Stimulated activated CD4-positive, alpha-beta T cell treated with anti-CD3 and anti-CD28 coated beads, Interleukin-2, amount 100 ng/mL, for 4 hours (primary cell): ENCODE results near the gene MX1.

Experiments
- DNase-seq: peaks from one replicate; pipeline ENCODE4 v3.0.0-alpha.2; 2020; ENCODE audit warnings: low read depth

Gene MX1

DNA sequence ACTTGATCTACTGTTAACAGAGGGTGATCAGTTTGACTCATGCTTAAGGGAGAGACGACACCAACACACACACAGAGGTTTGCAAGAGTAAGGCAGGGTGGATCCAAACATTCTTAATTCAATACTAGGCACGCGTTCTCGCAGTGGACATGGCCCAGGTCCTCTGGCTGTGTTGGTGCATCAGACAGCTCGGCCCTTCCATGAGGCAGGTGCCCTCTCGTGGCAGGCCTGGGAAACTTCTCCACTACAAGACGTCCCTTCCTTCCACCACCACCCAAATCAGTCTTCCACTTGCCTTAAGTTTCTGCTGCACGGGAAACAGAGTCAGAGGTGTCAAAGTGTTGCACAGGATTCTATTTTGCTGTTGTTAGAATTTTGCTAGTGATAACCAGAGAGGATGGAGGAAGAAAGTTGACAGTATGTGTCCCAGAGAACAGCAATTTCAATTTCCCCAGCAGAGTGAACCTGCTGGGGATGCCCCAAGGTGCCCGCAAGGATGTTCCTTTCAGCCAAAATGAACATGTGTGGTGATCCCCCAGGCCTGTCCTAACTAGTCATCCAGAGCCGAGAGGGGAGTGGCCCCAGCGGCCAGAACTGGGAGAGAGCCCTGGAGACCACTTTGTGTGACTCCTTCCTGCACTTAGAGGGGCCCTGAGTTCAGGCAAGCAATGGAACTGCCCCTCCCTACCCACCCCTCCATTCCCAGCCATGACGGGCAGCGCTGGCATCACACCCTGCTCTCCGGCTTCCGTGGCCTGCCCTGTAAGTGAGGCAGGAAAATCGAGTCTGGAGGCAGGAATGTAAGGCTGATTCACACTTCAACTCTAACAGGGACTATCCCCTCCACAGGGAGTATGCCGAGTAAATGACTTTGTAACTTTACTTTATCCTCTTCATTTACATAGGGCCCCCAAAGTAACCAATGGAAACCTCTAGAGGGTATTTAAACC lies 34.8 kb downstream of the MX1 start:
- peak; percentile 26 for DNase-seq

DNA sequence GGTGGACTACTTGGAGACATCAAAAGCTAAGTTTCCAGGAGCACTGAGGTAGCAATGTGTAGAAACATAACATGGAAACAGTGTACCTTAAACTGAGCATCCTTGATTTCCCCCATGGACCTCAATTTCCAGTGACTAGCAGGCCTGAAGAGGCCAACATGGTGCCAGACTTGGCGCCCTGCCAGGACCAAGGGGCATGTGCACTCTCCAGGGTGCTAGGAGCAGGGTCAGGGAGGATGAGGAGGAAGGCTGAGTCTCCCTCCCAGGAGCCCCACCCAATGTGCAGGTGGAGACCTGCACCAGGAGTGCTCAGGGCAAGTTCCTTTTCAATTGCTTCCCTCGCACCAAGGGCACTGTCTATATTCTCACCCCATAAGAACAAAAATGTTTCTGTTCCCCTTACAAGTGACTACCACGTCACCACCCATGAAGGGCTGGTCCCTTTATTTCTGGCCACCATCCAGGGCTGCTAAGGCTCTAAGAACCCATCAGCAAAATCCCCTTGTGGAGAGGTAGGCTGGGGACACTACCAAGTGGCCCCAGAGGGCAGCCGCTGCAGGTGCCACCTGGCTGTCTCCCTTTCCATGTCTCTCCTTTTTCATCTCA lies 39.2 kb downstream of the MX1 start:
- DNase-seq = no peak

DNA sequence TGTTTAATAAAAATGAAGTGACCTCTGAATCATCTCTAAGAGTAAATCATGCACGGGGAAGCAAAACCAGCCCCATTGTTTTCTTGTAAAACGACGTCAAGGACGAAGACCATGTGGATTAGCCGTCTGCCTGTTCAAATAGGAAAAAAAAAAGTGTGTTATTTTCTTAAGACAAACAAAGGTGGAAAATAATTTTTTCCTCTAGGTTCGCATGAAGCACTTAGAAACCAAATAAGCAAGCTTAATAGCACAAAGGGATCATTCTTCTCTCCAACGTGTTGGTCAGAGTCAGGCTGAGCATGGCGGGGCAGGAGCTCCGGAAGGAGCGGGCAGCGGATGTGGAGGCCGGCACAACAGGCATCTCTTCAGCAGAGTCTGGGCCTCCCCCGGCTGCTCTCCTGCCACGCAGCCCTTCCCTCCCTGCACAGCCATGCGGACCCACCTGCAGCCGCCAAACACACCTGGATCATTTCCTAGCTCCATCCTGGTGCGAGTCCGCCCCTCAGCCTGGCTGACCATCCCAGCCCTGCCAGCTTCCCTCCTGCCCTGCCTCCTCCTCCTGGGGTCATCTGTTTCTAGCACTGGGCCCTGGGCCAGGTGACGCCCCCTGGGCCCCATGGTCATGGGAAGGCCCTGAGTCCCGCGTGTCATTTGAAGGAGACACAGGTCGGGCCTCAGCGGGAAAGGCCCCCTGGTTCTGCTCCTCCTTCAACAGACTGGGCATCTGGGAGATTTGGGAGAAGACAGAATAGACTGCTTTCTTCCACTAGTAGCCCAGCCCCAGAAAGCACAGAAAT lies 40.2 kb downstream of the MX1 start:
- DNase-seq = no peak

DNA sequence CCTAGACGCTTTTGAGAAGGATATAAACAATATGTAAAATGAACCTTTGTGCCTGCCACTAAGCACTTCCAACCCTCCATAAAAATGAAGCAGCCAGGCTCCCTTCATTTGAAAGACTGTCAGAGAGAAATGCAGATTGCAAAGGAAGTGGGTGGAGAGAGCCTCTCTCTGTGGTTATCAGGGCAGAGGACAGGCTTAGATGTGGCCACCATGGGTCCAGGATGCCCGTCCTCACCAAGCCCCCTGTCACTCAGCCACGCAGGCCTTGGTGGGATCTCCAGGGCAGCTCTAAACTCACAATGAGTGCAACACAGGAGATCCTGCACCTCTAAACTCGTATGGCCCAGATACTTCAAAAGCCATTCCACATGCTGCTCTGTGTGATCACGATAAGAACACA lies 44.0 kb downstream of the MX1 start:
- DNase-seq = no peak

DNA sequence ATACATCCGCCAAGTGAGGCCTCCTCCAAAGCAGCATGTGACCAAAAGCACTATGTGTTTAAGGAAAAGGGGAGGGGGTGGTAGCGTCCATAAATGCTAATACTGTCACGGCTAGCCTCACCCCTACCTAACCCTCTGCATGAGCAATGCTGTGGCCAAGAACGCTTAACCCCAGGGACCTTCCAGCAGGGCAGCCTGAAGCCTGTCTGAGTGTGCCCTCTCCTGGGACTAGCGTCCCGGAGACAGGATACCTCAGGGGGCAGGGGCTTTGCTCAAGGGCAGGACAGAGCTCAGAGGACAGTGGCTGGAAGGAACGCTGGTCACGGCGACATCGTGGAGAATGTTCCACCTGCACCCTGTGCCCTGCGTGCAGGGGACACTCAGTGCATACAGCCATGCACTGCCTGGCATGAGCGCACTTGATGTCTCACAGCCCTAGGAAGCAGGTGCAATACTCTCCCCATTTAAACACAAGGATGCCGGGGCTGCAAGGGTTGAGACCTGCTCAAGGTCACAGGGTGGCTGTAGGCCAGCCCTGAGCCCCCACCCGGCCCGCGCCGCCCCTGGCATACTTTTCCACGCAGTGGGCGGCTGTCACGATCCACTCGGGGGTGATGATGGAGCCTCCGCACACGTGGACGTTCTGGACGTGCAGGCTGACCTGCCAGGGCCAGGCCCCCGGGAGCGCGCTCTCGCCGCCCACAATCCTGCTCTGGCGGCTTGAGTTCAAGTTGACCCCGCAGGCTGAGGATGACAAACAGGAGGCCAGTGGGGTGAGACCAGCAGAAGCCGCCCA lies 46.9 kb downstream of the MX1 start:
- no peak for DNase-seq

DNA sequence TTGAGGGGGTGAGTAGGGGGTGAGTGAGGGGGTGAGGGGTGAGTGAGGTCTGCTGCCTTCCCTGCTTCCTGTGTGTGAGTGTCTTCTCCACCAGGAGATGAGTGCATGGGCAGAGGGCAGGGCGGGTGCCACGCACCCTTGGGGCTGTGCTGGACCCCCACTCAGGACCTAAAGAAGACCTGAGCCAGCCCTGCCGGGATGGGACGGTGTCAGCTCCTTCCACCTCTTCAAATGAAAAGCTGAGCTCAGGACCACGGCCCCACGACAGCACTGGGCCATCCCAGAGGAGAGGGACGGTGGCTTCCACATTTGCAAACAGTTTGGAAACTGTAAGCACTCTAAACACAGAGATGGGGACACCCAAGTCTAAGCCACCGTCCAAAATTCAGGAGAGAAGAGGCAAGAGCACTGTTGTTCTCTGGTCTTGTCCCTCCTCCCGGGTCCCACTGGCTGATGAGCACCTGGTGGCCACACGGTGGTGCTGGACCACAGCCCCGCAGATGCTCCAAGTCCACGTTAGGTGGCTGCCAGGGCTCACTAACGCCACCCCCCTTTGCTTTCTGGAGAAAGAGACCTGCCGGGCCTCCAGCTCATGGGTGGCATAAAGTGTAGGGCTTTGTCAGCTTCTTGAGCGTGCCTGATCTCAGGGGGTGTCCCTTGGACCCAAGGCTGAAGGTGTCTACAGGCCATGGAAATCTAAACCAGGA lies 49.8 kb downstream of the MX1 start:
- DNase-seq = no peak

DNA sequence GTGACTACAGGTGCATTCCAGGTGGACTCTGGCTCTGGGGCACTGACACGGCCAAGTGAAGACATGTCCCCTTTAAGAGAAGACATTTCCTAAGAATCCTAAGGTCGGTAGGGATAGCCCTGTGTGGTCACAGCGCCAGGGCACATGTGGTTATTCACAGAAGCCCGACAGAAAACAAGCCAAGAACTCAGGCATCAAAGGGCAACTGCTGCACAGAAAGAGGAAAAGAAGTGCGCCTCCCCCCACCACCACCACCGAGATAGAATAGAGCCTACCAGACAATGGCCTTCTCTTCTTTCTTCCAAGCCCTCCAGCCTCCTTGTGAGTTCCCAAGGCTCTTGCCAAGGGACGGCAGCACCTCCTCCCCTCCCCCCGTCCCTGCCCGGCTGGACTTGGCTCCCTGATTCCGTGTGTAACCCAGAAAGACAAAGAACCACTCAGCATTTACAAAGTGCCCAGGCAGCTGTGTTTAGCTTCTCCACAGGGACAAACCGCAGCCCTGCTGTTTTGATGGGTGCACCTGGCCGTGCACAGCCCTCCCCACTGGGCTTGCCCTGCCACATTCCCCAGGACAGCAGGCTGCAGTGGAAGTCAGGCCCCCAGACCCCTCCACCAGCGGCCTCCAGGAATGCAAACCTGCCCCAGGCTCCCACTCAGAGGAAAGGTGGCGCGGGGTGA lies 51.7 kb downstream of the MX1 start:
- no peak for DNase-seq

DNA sequence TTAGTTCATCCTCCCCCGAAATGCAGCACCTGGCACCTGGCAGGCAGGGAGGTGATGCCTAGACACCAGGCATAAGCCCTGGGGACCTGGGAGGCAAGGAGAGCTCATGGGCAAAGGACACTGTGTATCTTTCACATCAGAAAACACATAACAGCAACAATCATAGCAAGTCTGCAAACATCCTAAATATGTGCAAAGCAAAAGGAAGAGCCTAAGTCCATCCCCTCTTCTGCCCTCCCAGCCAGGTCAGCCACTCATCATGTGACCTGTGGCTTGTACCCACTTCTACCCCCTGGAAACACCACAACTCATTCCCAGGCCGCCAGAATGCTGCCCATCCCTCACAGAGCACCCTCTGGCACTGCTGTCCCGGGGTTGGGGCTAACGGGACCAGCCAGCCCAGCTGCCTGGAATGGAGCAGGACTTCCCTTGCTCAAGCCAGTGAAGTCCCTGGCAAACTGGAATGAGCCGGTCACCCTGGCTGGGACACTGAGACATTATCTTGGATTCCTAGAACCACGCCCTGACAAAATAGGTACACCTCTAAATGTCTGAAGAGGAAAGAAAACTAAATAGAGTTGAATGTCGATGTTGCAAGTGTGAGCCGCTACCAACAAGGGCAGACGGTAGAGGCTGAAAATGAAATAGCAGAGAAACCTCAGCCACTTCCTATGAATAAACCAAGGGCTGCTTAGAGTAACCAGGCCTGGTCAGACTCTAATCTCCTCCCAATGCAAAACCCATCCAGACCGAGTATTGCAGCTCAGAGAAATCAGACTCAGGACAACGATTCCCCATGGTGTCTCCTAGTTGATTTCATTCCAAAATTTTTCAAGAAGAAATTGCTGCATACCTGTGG lies 52.5 kb downstream of the MX1 start:
- DNase-seq = no peak

DNA sequence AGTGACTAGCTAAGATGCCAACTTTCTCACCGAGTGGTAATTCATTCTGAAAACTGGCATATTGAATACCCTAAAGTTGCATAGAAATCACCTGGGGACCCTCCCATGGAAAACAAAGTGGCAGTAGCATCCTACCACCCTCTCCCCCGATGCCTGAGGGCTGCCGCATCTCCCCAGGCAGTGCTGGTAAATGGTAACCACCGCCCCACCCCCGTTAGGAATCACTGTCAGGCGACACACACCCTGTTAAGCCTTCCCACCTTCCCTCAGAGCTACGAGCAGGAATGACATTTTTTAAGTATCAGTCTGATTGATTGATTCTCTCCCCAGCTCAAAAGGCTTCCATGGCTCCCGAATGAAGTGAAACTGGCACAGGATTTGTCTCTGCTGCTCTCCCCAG lies 53.6 kb downstream of the MX1 start:
- no peak for DNase-seq

DNA sequence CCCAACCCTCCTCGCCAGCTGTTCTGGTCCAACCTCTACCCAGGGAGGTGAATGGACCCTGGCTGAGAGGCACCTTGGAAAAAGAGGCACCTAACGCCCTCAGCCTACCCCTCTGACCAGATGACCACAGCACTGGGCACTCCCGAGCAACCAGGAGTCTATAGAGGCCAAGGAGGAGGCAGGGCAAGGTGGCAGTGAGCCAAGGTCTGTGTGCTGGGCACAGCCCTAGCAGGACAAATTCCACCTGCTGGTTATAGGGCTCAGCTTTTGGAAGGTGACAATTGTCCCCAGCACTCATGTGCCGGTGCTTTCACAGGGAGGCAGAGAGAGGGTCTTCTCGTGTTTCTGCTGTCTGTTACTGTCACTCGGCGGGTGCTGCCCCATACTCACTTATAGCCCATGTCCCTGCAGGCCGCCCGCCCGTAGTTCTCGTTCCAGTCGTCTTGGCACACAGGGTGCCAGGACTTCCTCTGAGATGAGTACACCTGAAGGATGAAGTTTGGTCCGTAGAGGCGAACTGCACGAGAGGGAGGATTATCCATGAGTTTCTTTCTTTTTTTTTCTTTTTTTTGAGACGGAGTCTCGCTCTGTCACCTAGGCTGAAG lies 54.1 kb downstream of the MX1 start:
- no peak for DNase-seq

DNA sequence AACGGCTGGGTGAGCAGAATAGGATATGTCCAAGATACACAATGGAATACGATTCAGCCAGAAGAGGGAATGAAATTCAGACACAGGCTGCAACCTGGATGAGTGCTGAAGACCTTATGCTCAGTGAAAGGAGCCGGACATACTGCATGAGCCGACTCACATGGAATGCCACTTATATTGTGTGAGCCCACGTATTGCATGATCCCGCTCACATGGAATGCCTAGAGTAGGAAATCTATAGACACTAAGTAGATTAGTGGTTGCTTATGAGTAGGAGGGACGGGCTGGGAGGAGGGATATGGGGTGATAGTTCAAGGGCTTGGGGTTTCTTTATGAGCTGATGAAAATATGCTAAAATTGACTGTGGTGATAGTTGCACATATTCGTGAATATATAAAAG lies 55.2 kb downstream of the MX1 start:
- no peak for DNase-seq

DNA sequence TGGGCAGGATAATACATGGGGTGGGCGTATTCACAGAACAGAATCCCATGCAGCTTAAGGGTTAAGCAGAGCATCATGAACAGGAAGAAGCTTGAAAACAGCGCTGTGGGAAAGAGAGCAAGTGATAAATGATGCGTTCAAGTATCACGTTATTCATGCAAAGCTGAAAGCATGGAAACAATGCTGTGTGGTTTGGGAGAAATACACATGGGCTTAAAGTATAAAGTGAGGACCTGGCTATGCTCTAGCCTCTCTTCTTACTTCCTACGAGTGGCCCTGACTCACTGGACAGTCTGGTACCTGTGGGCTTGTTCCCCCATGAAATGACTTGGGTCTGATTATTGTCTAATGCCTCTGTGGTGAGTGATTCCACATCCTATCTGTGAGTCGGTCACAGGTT lies 56.3 kb downstream of the MX1 start:
- no peak for DNase-seq

DNA sequence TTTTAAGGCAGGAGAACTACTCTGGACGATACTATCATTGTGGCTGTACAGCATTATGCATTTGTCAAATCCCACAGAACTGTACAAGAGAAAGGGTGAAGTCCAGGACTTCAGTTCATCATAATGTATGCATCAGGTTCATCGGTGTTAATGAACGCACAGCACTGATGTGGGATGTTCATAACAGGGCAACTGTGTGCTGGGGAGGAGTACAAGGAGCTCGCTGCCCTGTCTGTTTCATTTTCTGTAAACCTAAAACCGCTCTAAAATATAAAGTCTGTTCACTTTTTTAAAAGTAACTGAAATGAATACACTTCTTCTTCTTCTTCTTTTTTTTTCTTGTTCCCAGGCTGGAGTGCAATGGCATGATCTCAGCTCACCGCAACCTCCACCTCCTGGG lies 56.9 kb downstream of the MX1 start:
- no peak for DNase-seq

DNA sequence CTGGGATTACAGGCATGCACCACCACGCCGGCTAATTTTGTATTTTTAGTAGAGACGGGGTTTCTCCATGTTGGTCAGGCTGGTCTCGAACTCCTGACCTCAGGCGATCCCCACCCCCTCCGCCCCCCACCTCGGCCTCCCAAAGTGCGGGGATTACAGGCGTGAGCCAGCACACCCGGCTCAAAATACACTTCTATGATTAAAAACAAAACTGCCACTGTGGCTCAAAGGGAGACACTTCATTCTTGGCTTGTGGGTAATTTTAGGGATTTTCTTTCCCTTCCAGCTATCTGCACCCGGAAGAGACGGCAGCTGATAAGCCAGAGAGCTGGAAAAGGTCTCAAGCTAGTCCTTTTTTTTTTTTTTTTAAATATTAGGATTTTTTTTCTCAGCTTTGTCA lies 57.4 kb downstream of the MX1 start:
- DNase-seq = no peak

DNA sequence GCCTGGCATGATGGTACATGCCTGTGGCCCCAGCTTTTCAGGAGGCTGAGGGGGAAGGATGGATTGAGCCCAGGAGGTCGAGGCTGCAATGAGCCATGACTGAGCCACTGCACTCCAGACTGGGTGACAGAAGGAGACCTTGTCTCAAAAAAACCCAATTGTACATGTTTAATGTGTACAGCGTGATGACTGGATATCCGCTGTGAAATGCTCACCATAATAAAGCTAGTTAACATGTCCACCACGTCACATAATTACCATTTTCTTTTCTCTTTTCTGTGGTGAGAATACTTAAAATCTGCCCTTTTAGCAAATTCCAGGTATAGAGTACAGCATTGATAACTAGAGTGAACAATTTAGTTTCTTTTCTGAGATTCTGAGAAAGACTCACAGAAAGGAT lies 57.9 kb downstream of the MX1 start:
- DNase-seq = no peak

DNA sequence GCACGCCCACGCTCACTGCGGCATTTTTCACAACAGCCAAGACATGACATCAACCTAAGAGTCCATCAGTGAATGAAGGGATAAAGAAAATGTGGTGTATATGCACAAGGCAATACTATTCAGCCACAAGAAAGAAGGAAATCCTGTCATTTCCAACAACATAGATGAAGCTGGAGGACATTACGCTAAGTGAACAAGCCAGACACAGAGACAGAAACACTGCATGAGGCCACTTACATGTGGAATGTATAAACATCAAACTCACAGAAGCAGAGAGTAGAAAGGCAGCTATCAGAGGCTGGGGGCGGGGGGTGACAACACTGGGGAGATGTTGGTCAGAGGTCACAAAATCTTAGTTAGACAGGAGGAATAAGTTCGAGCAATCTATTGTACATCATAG lies 61.0 kb downstream of the MX1 start:
- no peak for DNase-seq

DNA sequence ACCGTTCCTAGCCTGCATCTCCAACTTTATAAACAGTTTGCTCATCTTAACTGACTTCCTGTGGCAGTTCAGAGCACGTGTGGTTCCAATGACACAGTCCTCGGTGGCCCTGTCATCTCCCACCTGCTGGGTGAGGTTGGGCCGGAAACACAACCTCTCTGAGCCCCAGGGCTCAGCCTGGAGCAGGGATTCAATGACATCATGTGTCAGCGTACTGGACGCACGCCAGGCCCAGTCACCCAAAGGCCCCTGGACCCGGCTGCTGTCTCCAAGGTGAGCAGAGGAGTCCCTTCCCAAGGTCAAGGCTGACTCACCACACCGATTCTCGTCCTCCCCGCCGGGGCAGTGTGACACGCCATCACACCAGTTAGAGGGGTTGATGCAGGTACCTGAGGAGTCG lies 62.0 kb downstream of the MX1 start:
- DNase-seq = no peak

DNA sequence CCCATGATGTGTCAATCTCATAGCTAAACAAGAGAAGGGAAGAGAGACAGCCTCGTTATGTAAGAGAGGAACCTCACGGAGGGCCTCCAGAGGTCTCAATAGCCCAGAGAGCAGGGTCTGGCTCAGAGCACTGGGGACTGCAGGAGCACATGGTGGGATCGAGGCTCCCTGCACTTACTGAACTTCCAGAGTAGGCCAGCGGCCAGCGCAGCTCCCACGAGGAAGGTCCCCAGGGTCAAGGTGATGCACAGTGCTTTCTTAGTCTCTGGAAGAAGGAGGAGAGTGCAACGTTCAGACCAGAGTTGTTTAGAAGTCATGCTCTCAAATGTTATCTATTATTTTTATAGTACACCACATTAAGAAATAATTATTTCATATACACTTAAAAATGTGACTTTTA lies 63.3 kb downstream of the MX1 start:
- DNase-seq = no peak

DNA sequence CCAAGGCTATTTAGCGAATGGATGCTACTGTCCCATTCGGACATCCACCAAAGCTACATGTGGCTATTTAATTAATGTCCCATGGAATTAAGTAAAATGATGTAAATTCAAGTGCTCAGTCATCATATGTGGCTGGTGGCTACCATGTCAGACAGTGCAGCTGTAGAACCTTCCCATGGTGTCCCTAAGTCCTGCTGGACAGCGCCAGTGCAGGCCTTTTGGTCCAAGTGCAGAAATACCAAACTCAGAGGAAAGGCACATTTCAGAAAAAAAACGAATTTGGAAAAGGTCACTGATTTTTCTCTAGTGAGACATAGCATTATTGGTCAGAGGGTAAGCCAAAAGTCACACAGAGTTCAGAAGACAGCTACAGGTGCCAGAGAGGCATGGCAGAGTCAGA lies 64.3 kb downstream of the MX1 start:
- DNase-seq = no peak

DNA sequence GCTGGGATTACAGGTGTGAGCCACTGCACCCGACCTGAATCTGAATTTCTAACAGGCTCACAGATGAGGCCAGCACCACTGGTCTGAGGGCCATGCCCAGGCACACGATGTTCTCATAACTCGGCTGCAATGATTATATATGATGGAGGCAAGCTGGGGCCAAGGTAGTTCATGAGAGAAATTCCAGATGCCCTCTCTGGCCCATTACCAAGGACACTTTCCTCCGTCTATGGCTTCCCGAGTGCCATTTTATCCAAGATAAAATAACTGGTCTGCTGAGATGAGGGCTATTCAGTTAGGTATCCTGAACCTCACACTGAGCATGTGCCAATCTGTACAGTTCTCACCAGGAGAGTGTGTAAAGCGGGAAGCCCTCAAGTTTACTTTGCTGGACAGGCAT lies 65.4 kb downstream of the MX1 start:
- DNase-seq = no peak
